Gastrocnemius medialis (tissue), 4 donors: ENCODE measurements around the gene TMEM26. TPM values are rescaled to one million over a fixed set of nuclear protein-coding genes. Genes with fewer than 3 reads are reported as not detected.

Source experiments
- ATAC-seq, 2 donors: fragments of 150-250 bp; one replicate each; pipeline ENCODE4 v1.9.1; 2016
- DNase-seq, 2 donors: peaks; one replicate each; pipeline ENCODE4 v3.0.0-alpha.2; 2019
- H3K27ac ChIP-seq, 4 donors: fragments of 200-600 bp; sonication (generic); 1 replicate in 1 of 4; 2 replicates in 3 of 4; pipeline ENCODE4 v1.5.1; 2016 to 2018; ENCODE audit warnings: mild to moderate bottlenecking in 2 of 4, moderate library complexity in 1 of 4
- H3K27me3 ChIP-seq, 3 donors: fragments of 200-600 bp; sonication (generic) in 2 of 3; 1 replicate in 1 of 3; 2 replicates in 2 of 3; pipeline versions ENCODE4 v1.5.1 to v1.6.0; 2016 to 2019; ENCODE audit warnings: mild to moderate bottlenecking in 1 of 3, moderate library complexity in 1 of 3
- H3K36me3 ChIP-seq, 2 donors: fragments of 200-600 bp; sonication (generic) in 1 of 2; one replicate each; pipeline ENCODE4 v1.5.1; 2017 to 2018
- H3K4me1 ChIP-seq, 2 donors: fragments of 200-600 bp; sonication (generic) in 1 of 2; one replicate each; pipeline ENCODE4 v1.5.1; 2016 to 2017; ENCODE audit warnings: mild to moderate bottlenecking in 2 of 2
- H3K4me3 ChIP-seq, 4 donors: fragments of 200-600 bp; sonication (generic) in 3 of 4; 1 replicate in 1 of 4; 2 replicates in 3 of 4; pipeline ENCODE4 v1.5.1; 2016 to 2019; ENCODE audit warnings: mild to moderate bottlenecking in 2 of 4
- H3K9me3 ChIP-seq, 3 donors: fragments of 200-600 bp; sonication (generic) in 2 of 3; 1 replicate in 1 of 3; 2 replicates in 2 of 3; pipeline ENCODE4 v1.5.1; 2016 to 2019
- POLR2A ChIP-seq, 2 donors: fragments of 450-650 bp; IDR thresholded peaks; one replicate each; pipeline ENCODE4 v1.6.1; 2017; ENCODE audit warnings: antibody characterized with exemption in 2 of 2, mild to moderate bottlenecking in 2 of 2, moderate library complexity in 2 of 2
- in situ Hi-C, 4 donors: fragments of 200-750 bp; cut with MboI; loops; one replicate each; pipeline versions ENCODE4 v1.15.0 to v1.8.0; 2017; ENCODE audit warnings: low sequenced_read_pairs in 4 of 4
- intact Hi-C: fragments of 100-400 bp; cut with DNase I; formaldehyde crosslinking; loops from one replicate; pipeline ENCODE4 v1.15.1; 2023; ENCODE audit warnings: low total_unique reads
- total RNA-seq, 4 donors: library from RNA; depleted of rRNA; stranded (reverse); fragments of >200 nt; gene quantifications; one replicate each; pipeline versions ENCODE4 v1.1.0 to v1.2.3, GENCODE V29; 2016
- TF ChIP-seq, protein P1 (sequence below), 5 experiments: fragments of 450-650 bp in 3 of 5; fragments of 200-600 bp in 2 of 5; sonication (generic) in 2 of 5; IDR thresholded peaks in 4 of 5; conservative IDR thresholded peaks in 1 of 5; 1 replicate in 4 of 5; 2 replicates in 1 of 5; pipeline ENCODE4 v1.5.1; 2016 to 2019; ENCODE audit warnings: antibody characterized with exemption in 5 of 5, mild to moderate bottlenecking in 3 of 5, moderate library complexity in 3 of 5

The TMEM26 gene
- total RNA-seq = under 1 TPM in 1 of 4 donors, not detected in 3; 0.18 TPM

DNA sequence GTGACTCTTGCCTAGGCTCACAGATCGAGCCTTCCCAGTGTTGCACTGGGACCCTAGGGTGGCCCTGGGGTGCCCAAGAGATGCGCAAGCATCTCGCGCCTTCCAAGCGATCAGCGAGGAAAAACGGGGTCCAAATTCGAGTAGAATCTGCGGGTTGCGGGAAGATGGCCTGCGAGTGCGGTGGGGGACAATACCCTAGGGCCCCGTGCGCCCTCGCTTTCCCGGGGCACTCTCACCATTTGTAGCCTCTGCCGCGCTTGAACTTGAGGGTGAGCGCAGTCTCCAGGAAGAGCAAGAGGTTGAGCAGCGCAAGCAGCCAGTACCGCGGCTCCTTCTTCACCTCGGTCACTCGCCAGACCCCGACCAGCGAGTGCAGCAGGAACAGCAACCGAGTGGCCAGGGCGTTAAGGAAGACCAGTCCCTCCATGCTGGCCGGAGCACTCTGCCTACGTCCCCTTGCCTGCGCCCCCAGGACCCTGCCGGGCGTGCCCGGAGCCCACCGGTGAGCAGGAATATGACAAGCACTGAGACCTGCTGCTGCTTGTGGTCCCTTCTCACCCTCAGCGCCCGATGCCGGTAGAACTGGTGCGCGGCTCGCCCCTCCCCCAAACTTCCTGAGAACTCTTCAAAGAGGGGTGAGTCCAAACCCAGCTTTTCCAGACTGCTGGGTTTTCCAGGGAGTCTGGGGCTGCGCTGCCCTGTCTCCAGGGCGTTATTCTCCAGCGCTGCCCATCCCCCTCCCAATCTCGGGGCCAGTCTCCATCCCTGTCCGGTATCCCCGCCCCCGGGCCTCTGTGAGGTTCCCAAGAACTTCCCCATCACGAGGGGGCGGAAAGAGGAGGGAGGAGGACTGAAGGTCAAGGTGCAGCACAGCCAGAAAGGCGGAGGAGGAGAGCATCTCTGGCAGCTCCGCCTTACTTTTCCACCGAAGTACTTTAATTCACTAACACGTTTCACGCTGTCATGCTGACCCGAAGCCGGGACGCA, at the start of gene TMEM26:
Gene TMEM26, minus strand, starts transcription at position 727 of the 987 bp plus-strand sequence. Its CDS starts 300 bp downstream, at position 427.
- in situ Hi-C loops = no loop called here
- DNase-seq (no peak), ATAC-seq (no peak)
- H3K4me3 ChIP-seq = peak within 1 kb of the TSS; percentile 46 to 58 (median 52)
- no peak for TF ChIP-seq POLR2A (IDR thresholded peaks at IDR 0.05)
- TF ChIP-seq, protein P1, sequence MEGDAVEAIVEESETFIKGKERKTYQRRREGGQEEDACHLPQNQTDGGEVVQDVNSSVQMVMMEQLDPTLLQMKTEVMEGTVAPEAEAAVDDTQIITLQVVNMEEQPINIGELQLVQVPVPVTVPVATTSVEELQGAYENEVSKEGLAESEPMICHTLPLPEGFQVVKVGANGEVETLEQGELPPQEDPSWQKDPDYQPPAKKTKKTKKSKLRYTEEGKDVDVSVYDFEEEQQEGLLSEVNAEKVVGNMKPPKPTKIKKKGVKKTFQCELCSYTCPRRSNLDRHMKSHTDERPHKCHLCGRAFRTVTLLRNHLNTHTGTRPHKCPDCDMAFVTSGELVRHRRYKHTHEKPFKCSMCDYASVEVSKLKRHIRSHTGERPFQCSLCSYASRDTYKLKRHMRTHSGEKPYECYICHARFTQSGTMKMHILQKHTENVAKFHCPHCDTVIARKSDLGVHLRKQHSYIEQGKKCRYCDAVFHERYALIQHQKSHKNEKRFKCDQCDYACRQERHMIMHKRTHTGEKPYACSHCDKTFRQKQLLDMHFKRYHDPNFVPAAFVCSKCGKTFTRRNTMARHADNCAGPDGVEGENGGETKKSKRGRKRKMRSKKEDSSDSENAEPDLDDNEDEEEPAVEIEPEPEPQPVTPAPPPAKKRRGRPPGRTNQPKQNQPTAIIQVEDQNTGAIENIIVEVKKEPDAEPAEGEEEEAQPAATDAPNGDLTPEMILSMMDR (IDR thresholded peaks at IDR 0.05 in 4 of 5, conservative IDR thresholded peaks at IDR 0.05 in 1 of 5) = no peak
- H3K9me3 ChIP-seq = no peaks in the 10 kb centered on the region
- no peaks in the 10 kb centered on the region for H3K36me3 ChIP-seq
- H3K27me3 ChIP-seq = peaks cover 2 to 24% (median 19%) of the 10 kb centered on the region in 3 donors
- no peaks in the 10 kb centered on the region for H3K4me1 ChIP-seq
- H3K27ac ChIP-seq = no peak within 1 kb of the TSS
- intact Hi-C loops = no loop called here

GRCh38 chr10:61500460-61500859, 47.3 kb upstream of the TMEM26 start:
- in situ Hi-C loops (no loop called here), intact Hi-C loops (no loop called here)
- no peak for ATAC-seq
- Histone ChIP-seq H3K4me3 (no peak overlapping the region), H3K9me3 (no peaks in the 10 kb centered on the region), H3K36me3 (no peaks in the 10 kb centered on the region), H3K4me1 (no peaks in the 10 kb centered on the region), H3K27ac (no peak overlapping the region), H3K27me3 (no peaks in the 10 kb centered on the region)
- no peak for DNase-seq
- TF ChIP-seq, protein P1 (IDR thresholded peaks at IDR 0.05 in 4 of 5, conservative IDR thresholded peaks at IDR 0.05 in 1 of 5) = no peak
- TF ChIP-seq POLR2A (IDR thresholded peaks at IDR 0.05) = no peak

DNA sequence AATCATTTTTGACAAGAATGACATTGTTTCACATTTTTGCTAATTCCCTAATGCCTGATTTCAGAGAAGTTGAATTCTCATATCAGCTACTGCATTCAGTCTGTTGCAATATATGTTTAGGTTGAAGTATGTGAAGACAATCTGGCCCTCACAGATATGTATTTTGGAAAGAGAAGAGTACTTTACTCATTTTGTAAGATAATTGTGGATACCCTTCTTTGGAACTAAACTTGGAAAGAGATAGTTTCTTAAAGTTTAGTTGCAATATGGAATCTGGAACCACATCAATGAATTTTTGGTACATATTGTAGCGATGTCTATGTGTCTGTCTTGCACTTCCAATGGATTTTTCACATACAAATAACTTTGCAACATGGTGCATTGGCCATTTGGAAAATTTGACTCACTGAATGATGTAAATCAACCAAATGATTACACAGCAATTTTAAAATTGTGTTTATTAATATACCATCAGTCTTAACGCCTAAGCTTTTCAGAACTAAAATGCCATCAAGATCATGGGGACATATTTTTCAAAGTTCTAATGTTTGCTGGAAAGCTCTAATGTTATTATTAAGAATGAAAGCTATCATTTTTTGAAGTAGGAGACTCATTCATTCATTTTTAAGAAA, 39.3 kb upstream of the TMEM26 start:
- H3K9me3 ChIP-seq = no peaks in the 10 kb centered on the region
- ATAC-seq (no peak), DNase-seq (no peak)
- in situ Hi-C loops (no loop called here), intact Hi-C loops (no loop called here)
- H3K36me3 ChIP-seq = no peaks in the 10 kb centered on the region
- no peak overlapping the region for H3K27ac ChIP-seq
- H3K27me3 ChIP-seq = no peaks in the 10 kb centered on the region
- H3K4me3 ChIP-seq = no peak overlapping the region
- H3K4me1 ChIP-seq = no peaks in the 10 kb centered on the region
- TF ChIP-seq, protein P1 (IDR thresholded peaks at IDR 0.05 in 4 of 5, conservative IDR thresholded peaks at IDR 0.05 in 1 of 5) = no peak
- TF ChIP-seq POLR2A (IDR thresholded peaks at IDR 0.05) = no peak

- no peaks in the 10 kb centered on the region for H3K4me1 ChIP-seq
- no peaks in the 10 kb centered on the region for H3K27me3 ChIP-seq
- no peaks in the 10 kb centered on the region for H3K9me3 ChIP-seq
- ATAC-seq (no peak), DNase-seq (no peak)
- no peak overlapping the region for H3K27ac ChIP-seq
- in situ Hi-C loops = no loop called here
- intact Hi-C loops = no loop called here
- no peaks in the 10 kb centered on the region for H3K36me3 ChIP-seq
- no peak overlapping the region for H3K4me3 ChIP-seq
- TF ChIP-seq, protein P1 (IDR thresholded peaks at IDR 0.05 in 4 of 5, conservative IDR thresholded peaks at IDR 0.05 in 1 of 5) = no peak
These were observed 34.3 kb upstream of the TMEM26 start for GRCh38 chr10:61487506-61487905.
